ENCODE results near the gene DPF3. TPM values are rescaled to one million over a fixed set of nuclear protein-coding genes. Genes with fewer than 3 reads are reported as not detected.

The DPF3 gene
- total and polyA plus RNA-seq, 9 of the 15 experiments (the other 6 are each of a cell fraction or from before 2014, with no cell fraction given) = 0.21 to 4.9 (median 1.2) TPM

DNA sequence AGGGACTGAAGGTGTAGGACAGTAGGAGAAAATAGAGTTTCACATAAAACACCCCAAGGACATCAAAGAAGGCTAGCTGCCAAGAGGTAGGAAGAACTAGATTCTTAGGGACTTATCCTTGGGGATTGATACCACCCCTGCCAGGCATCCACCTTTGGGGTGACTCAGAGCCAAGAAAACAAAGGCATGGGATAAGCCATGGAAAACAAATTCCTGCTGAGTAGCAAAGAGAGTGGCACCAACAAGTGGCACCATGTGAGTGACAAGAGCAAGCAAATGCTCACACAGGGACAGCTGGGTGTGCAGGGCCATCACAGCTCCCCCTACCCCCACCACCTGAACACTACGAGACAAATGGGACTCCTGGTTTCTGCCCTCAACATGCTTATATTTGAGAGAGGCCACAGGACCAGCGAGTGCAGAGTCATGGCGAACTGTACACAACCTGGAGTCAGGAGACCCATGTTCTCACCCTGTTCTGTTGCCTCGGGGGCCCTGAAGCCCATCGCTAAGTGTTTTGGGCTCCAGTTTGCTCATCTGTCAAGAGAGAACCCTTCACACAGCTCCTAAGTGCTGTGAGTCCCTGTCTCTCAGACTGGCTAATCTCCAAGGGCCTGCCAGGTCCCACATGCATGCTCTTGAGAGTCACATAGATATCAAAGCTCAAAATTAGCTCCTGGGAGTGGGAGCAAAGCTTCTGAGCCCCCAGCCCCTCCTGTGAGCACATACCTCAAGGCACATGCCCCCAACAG is 91.9 kb downstream of the DPF3 start:
- Histone ChIP-seq H3K4me2 (ENCODE audit: insufficient read depth, low read length) (no peak overlapping the region), H3K9me1 (ENCODE audit: control insufficient read depth, insufficient read depth, low read length) (no peaks in the 10 kb centered on the region), H3K4me1 (replicated peaks in 1 of 2; ENCODE audit: control insufficient read depth in 2 of 2, insufficient read depth in 2 of 2, low read length in 2 of 2) (no peaks in the 10 kb centered on the region), H3K79me2 (ENCODE audit: control insufficient read depth, insufficient read depth, low read length) (no peaks in the 10 kb centered on the region), H3K27ac (ENCODE audit: extremely low read depth, low read depth, low read length) (no peak overlapping the region), H4K20me1 (replicated peaks; ENCODE audit: control insufficient read depth, insufficient read depth, low read length) (no peaks in the 10 kb centered on the region; the same call in 1 of the 2 replicates), H3K36me3 (ENCODE audit: control insufficient read depth, insufficient read depth, low read length) (no peaks in the 10 kb centered on the region), H2AFZ (ENCODE audit: low read depth, low read length) (no peak overlapping the region), H3K4me3 (no peak overlapping the region), H3K9me3 (replicated peaks; ENCODE audit: control insufficient read depth, insufficient read depth, low read depth, low read length) (no peaks in the 10 kb centered on the region), H3K9ac (ENCODE audit: insufficient read depth in 1 of 2, low read depth in 2 of 2, low read length in 2 of 2) (no peak overlapping the region), H3K27me3 (ENCODE audit: control insufficient read depth in 2 of 2, insufficient read depth in 2 of 2, low read length in 2 of 2) (no peaks in the 10 kb centered on the region)
- TF ChIP-seq ZBTB7A (IDR thresholded peaks at IDR 0.05; ENCODE audit: borderline replicate concordance, control insufficient read depth, low read depth, low read length) = no peak
- TF ChIP-seq KLF6 (CRISPR knock-in tag; IDR thresholded peaks at IDR 0.05; ENCODE audit: borderline replicate concordance) = no peak
- no peak for TF ChIP-seq SREBF2 (CRISPR knock-in tag; IDR thresholded peaks at IDR 0.05)
- TF ChIP-seq C11orf30 (IDR thresholded peaks at IDR 0.05; ENCODE audit: low read depth) = no peak
- TF ChIP-seq, protein P1, sequence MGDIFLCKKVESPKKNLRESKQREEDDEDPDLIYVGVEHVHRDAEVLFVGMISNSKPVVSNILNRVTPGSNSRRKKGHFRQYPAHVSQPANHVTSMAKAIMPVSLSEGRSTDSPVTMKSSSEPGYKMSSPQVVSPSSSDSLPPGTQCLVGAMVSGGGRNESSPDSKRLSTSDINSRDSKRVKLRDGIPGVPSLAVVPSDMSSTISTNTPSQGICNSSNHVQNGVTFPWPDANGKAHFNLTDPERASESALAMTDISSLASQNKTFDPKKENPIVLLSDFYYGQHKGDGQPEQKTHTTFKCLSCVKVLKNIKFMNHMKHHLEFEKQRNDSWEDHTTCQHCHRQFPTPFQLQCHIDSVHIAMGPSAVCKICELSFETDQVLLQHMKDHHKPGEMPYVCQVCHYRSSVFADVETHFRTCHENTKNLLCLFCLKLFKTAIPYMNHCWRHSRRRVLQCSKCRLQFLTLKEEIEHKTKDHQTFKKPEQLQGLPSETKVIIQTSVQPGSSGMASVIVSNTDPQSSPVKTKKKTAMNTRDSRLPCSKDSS (IDR thresholded peaks at IDR 0.05; ENCODE audit: low read depth, partially characterized antibody) = no peak
- TF ChIP-seq PREB (CRISPR knock-in tag; IDR thresholded peaks at IDR 0.05) = no peak
- TF ChIP-seq, protein P2, sequence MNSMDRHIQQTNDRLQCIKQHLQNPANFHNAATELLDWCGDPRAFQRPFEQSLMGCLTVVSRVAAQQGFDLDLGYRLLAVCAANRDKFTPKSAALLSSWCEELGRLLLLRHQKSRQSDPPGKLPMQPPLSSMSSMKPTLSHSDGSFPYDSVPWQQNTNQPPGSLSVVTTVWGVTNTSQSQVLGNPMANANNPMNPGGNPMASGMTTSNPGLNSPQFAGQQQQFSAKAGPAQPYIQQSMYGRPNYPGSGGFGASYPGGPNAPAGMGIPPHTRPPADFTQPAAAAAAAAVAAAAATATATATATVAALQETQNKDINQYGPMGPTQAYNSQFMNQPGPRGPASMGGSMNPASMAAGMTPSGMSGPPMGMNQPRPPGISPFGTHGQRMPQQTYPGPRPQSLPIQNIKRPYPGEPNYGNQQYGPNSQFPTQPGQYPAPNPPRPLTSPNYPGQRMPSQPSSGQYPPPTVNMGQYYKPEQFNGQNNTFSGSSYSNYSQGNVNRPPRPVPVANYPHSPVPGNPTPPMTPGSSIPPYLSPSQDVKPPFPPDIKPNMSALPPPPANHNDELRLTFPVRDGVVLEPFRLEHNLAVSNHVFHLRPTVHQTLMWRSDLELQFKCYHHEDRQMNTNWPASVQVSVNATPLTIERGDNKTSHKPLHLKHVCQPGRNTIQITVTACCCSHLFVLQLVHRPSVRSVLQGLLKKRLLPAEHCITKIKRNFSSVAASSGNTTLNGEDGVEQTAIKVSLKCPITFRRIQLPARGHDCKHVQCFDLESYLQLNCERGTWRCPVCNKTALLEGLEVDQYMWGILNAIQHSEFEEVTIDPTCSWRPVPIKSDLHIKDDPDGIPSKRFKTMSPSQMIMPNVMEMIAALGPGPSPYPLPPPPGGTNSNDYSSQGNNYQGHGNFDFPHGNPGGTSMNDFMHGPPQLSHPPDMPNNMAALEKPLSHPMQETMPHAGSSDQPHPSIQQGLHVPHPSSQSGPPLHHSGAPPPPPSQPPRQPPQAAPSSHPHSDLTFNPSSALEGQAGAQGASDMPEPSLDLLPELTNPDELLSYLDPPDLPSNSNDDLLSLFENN (IDR thresholded peaks at IDR 0.05; ENCODE audit: low read depth in 2 of 2, low read length in 2 of 2) = no peak
- WGBS (ENCODE audit: insufficient coverage, low coverage, missing lambda C conversion rate) = 3% methylated on average over 5 of the region's 5 CpGs
- in situ Hi-C loops (cut with MboI) (no loop called here), intact Hi-C loops (cut with micrococcal nuclease) (no loop called here)
- ATAC-seq = no peak
- POLR2A ChIA-PET = no interaction called here
- no peak for FAIRE-seq
- BruUV-seq (replicated peaks) = no TSS peak
- CTCF ChIA-PET (ENCODE audit: low intra/inter-chr PET ratio) = no interaction called here
- no peak for DNase-seq (ENCODE audit: extremely low read depth in 1 of 4, low spot score in 3 of 4)

Measured in K562 (cell line).